Esophagus muscularis mucosa (tissue), 4 donors: ENCODE data around the gene PHF13. TPM values are rescaled to one million over a fixed set of nuclear protein-coding genes. Genes with fewer than 3 reads are reported as not detected.

Source experiments
- DNase-seq: peaks from one replicate; pipeline ENCODE4 v3.0.0-alpha.2; 2017; ENCODE audit errors: extremely low spot score
- H3K27ac ChIP-seq, 4 donors: fragments of 200-600 bp; sonication (generic); replicated peaks in 1 of 4; 1 replicate in 3 of 4; 2 replicates in 1 of 4; pipeline ENCODE4 v1.5.1; 2016 to 2019; ENCODE audit warnings: mild to moderate bottlenecking in 1 of 4
- H3K27me3 ChIP-seq, 4 donors: fragments of 200-600 bp; sonication (generic); one replicate each; pipeline versions ENCODE4 v1.5.1 to v1.6.0; 2016 to 2019
- H3K36me3 ChIP-seq, 4 donors: fragments of 200-600 bp; sonication (generic); one replicate each; pipeline ENCODE4 v1.5.1; 2016 to 2019
- H3K4me1 ChIP-seq, 4 donors: fragments of 200-600 bp; sonication (generic); one replicate each; pipeline ENCODE4 v1.5.1; 2016 to 2019
- H3K4me3 ChIP-seq, 4 donors: fragments of 200-600 bp; sonication (generic); 1 replicate in 2 of 4; 2 replicates in 2 of 4; pipeline ENCODE4 v1.5.1; 2016 to 2019; ENCODE audit warnings: mild to moderate bottlenecking in 4 of 4, moderate library complexity in 1 of 4
- H3K9me3 ChIP-seq, 4 donors: fragments of 200-600 bp; sonication (generic); 1 replicate in 3 of 4; 2 replicates in 1 of 4; pipeline ENCODE4 v1.5.1; 2016 to 2019
- EP300 ChIP-seq: sonication (generic); formaldehyde crosslinking; IDR thresholded peaks from one replicate; pipeline ENCODE4 v1.6.1; 2017; ENCODE audit warnings: antibody characterized with exemption
- POLR2A ChIP-seq: fragments of 450-650 bp; IDR thresholded peaks from one replicate; pipeline ENCODE4 v1.6.1; 2017; ENCODE audit warnings: antibody characterized with exemption, moderate library complexity, mild to moderate bottlenecking, low read depth
- POLR2AphosphoS5 ChIP-seq, 2 donors: sonication (generic); formaldehyde crosslinking; IDR thresholded peaks; one replicate each; pipeline ENCODE4 v1.6.1; 2017; ENCODE audit warnings: antibody characterized with exemption in 2 of 2
- WGBS: methylation state at CpG from one replicate; pipeline ENCODE4 v1.1.5; 2018; 5-methylcytosine and 5-hydroxymethylcytosine counted together
- intact Hi-C: fragments of 100-400 bp; cut with DNase I; formaldehyde crosslinking; loops from one replicate; pipeline ENCODE4 v1.15.1; 2023
- total RNA-seq, 4 donors: library from RNA; depleted of rRNA; stranded (reverse); fragments of >200 nt; gene quantifications; one replicate each; pipeline versions ENCODE4 v1.1.0 to v1.2.1, GENCODE V29; 2016
- TF ChIP-seq, protein P1 (sequence below), 3 experiments: fragments of 200-600 bp in 2 of 3; fragments of 450-650 bp in 1 of 3; sonication (generic) in 2 of 3; IDR thresholded peaks; one replicate each; pipeline ENCODE4 v1.5.1; 2017 to 2019; ENCODE audit warnings: antibody characterized with exemption in 3 of 3, mild to moderate bottlenecking in 2 of 3, moderate library complexity in 1 of 3

Gene PHF13
- total RNA-seq, 4 donors from 2014 or later, result 16.6 to 32.1 (median 27.9) TPM

GRCh38 chr1:6612641-6613360, 730 bp upstream of the PHF13 start:
- no peak for DNase-seq
- no peaks in the 10 kb centered on the region for H3K27me3 ChIP-seq
- intact Hi-C loops, result no loop called here

GRCh38 chr1:6614019-6614928, 743 bp downstream of the PHF13 start:
- no peaks in the 10 kb centered on the region for H3K9me3 ChIP-seq
- H3K36me3 ChIP-seq, result peaks cover 0 to 24% (median 11%) of the 10 kb centered on the region in 4 donors
- WGBS, result 4% methylated on average over 23 of the region's 117 CpGs
- no peak for DNase-seq
- peaks cover 28 to 66% (median 64%) of the 10 kb centered on the region in 4 donors for H3K4me1 ChIP-seq
- no peak for TF ChIP-seq EP300
- no peak for TF ChIP-seq POLR2AphosphoS5 (IDR thresholded peaks at IDR 0.05)
- TF ChIP-seq, protein P1, sequence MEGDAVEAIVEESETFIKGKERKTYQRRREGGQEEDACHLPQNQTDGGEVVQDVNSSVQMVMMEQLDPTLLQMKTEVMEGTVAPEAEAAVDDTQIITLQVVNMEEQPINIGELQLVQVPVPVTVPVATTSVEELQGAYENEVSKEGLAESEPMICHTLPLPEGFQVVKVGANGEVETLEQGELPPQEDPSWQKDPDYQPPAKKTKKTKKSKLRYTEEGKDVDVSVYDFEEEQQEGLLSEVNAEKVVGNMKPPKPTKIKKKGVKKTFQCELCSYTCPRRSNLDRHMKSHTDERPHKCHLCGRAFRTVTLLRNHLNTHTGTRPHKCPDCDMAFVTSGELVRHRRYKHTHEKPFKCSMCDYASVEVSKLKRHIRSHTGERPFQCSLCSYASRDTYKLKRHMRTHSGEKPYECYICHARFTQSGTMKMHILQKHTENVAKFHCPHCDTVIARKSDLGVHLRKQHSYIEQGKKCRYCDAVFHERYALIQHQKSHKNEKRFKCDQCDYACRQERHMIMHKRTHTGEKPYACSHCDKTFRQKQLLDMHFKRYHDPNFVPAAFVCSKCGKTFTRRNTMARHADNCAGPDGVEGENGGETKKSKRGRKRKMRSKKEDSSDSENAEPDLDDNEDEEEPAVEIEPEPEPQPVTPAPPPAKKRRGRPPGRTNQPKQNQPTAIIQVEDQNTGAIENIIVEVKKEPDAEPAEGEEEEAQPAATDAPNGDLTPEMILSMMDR (IDR thresholded peaks at IDR 0.05), result no peak
- TF ChIP-seq POLR2A, result no peak
- H3K27me3 ChIP-seq, result no peaks in the 10 kb centered on the region
- peak overlapping the region; percentile 94 to 100 (median 99) for H3K27ac ChIP-seq
- intact Hi-C loops, result no loop called here
- peak overlapping the region; percentile 91 to 100 (median 98) for H3K4me3 ChIP-seq

More at GRCh38 chr1:6612641-6613360, 730 bp upstream of the PHF13 start:
- Histone ChIP-seq H3K4me1 (peaks cover 31 to 70% (median 67%) of the 10 kb centered on the region in 4 donors), H3K9me3 (no peaks in the 10 kb centered on the region), H3K27ac (peak overlapping the region; percentile 91 to 100 (median 96)), H3K36me3 (peaks cover 0 to 9% (median 4%) of the 10 kb centered on the region in 4 donors), H3K4me3 (peak overlapping the region; percentile 91 to 100 (median 98))
- TF ChIP-seq POLR2AphosphoS5 (IDR thresholded peaks at IDR 0.05) (peak in 1 of 2 donors; percentile 75), EP300 (no peak), POLR2A (peak; percentile 72)
- TF ChIP-seq, protein P1 (IDR thresholded peaks at IDR 0.05), result peak in 1 of 3 experiments; percentile 19
- WGBS, result under 1% methylated on average over 44 of the region's 67 CpGs

DNA sequence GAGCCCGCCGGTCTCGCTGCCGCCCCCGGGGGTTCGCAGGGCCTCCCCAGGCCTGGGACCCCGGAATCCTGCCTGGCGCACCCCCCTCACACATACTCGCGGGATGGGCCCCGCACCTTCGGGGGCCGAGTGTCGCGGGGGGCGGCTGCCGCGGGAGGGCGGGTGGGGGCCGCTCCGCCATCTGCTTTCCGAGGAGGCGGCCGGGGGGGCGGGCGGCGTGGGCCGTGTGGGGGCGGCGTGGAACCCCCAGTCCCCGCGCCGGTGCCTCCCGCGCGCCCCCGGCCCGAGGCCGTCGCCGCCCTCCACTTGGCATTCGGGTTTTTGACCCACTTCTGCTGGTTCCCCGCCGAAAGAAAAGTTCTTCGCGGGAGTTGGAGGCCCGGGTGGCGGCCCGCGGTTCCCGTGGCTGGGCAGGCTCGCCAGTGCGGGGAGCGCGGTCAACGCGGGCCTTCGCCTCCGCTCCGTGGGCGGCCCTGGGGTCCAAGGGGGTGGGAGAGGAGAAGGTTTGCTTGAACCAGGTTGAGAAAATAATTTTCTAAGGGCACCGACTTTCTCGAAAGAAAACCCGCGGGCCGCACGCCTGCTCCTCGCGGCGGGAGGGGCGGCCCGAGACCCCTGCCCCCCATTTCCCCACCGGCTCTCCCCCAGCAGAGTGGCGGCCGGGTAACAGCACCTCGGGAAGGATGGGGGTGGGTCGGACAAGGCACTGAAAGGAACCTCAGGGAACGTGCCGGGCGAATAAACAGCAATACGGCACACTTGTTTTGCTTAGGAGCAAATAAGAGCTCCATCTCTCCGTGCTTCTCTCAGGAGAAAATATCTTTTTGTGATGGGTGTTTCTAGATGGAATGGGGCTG, 1.6 kb downstream of the PHF13 start:
- intact Hi-C loops, result no loop called here
- under 1% methylated on average over 23 of the region's 82 CpGs for WGBS
- peak overlapping the region; percentile 91 to 100 (median 98) for H3K4me3 ChIP-seq
- peaks cover 8 to 33% (median 19%) of the 10 kb centered on the region in 4 donors for H3K36me3 ChIP-seq
- H3K4me1 ChIP-seq, result peaks cover 25 to 58% (median 55%) of the 10 kb centered on the region in 4 donors
- no peaks in the 10 kb centered on the region for H3K27me3 ChIP-seq
- H3K9me3 ChIP-seq, result no peaks in the 10 kb centered on the region
- TF ChIP-seq EP300 (no peak), POLR2A (no peak), POLR2AphosphoS5 (IDR thresholded peaks at IDR 0.05) (no peak)
- TF ChIP-seq, protein P1 (IDR thresholded peaks at IDR 0.05), result no peak
- DNase-seq, result no peak
- H3K27ac ChIP-seq, result peak overlapping the region; percentile 94 to 100 (median 99)

GRCh38 chr1:6619045-6619444, 5.5 kb downstream of the PHF13 start:
- no peak for TF ChIP-seq POLR2A
- TF ChIP-seq EP300, result no peak
- TF ChIP-seq, protein P1 (IDR thresholded peaks at IDR 0.05), result no peak
- no peak for TF ChIP-seq POLR2AphosphoS5 (IDR thresholded peaks at IDR 0.05)
- H3K27ac ChIP-seq, result no peak overlapping the region

More at GRCh38 chr1:6619045-6619444, 5.5 kb downstream of the PHF13 start:
- intact Hi-C loops, result no loop called here
- no peak for DNase-seq
- no peaks in the 10 kb centered on the region for H3K9me3 ChIP-seq
- peaks cover 30 to 71% (median 49%) of the 10 kb centered on the region in 4 donors for H3K36me3 ChIP-seq
- no peak overlapping the region for H3K4me3 ChIP-seq
- 65% methylated on average over 4 of the region's 4 CpGs for WGBS
- no peaks in the 10 kb centered on the region for H3K27me3 ChIP-seq
- peaks cover 10 to 51% (median 40%) of the 10 kb centered on the region in 4 donors for H3K4me1 ChIP-seq
